HUES64 (cell line): ENCODE measurements around the gene ZNF581.

Source experiments
- H3K27ac ChIP-seq: 2 replicates; pipeline ENCODE4 v1.7.0; 2013; ENCODE audit warnings: low read depth, low read length, inconsistent platforms
- H3K27me3 ChIP-seq: 2 replicates; pipeline ENCODE4 v1.6.1; 2013; ENCODE audit warnings: mild to moderate bottlenecking, low read length; ENCODE audit not compliant: insufficient read depth
- H3K36me3 ChIP-seq: 2 replicates; pipeline ENCODE4 v1.6.1; 2013; ENCODE audit warnings: mild to moderate bottlenecking, low read length; ENCODE audit not compliant: insufficient read depth
- H3K4me1 ChIP-seq: 2 replicates; pipeline ENCODE4 v1.6.1; 2013; ENCODE audit warnings: mild to moderate bottlenecking, low read length, moderate library complexity; ENCODE audit not compliant: insufficient read depth
- H3K4me3 ChIP-seq: 2 replicates; pipeline ENCODE4 v1.5.1; 2013; ENCODE audit warnings: mild to moderate bottlenecking, low read length, moderate library complexity
- H3K9ac ChIP-seq: 2 replicates; pipeline ENCODE4 v1.6.1; 2013; ENCODE audit warnings: mild to moderate bottlenecking, low read depth, low read length
- H3K9me3 ChIP-seq: 2 replicates; pipeline ENCODE4 v1.6.1; 2013; ENCODE audit warnings: low read depth, low read length; ENCODE audit not compliant: insufficient read depth
- WGBS: fragments of 150-250, 120-280 bp; methylation state at CpG from one replicate; pipeline ENCODE4 v1.1.7; 2013; ENCODE audit warnings: missing lambda C conversion rate; 5-methylcytosine and 5-hydroxymethylcytosine counted together

Gene ZNF581

GRCh38 chr19:55611983-55612645, 31.3 kb upstream of the ZNF581 start:
- 97% methylated on average over 3 of the region's 3 CpGs for WGBS
- no peak overlapping the region for H3K27ac ChIP-seq
- no peaks in the 10 kb centered on the region for H3K9me3 ChIP-seq
- no peak overlapping the region for H3K4me3 ChIP-seq
- H3K27me3 ChIP-seq, result no peaks in the 10 kb centered on the region
- no peak overlapping the region for H3K9ac ChIP-seq
- no peaks in the 10 kb centered on the region for H3K4me1 ChIP-seq
- peaks cover 32% of the 10 kb centered on the region for H3K36me3 ChIP-seq

GRCh38 chr19:55613396-55613795, 30.1 kb upstream of the ZNF581 start:
- H3K9me3 ChIP-seq, result no peaks in the 10 kb centered on the region
- H3K9ac ChIP-seq, result no peak overlapping the region
- no peak overlapping the region for H3K27ac ChIP-seq
- H3K4me3 ChIP-seq, result no peak overlapping the region
- H3K27me3 ChIP-seq, result no peaks in the 10 kb centered on the region
- WGBS, result 95% methylated on average over 27 of the region's 27 CpGs
- H3K36me3 ChIP-seq, result peaks cover 30% of the 10 kb centered on the region
- no peaks in the 10 kb centered on the region for H3K4me1 ChIP-seq

GRCh38 chr19:55613930-55614710, 29.3 kb upstream of the ZNF581 start:
- H3K9ac ChIP-seq, result no peak overlapping the region
- no peak overlapping the region for H3K4me3 ChIP-seq
- H3K27me3 ChIP-seq, result no peaks in the 10 kb centered on the region
- H3K27ac ChIP-seq, result no peak overlapping the region
- no peaks in the 10 kb centered on the region for H3K4me1 ChIP-seq
- WGBS, result 96% methylated on average over 75 of the region's 75 CpGs
- no peaks in the 10 kb centered on the region for H3K9me3 ChIP-seq
- peaks cover 30% of the 10 kb centered on the region for H3K36me3 ChIP-seq

- Histone ChIP-seq H3K27ac (no peak overlapping the region), H3K4me1 (no peaks in the 10 kb centered on the region), H3K9me3 (no peaks in the 10 kb centered on the region), H3K9ac (no peak overlapping the region), H3K36me3 (peaks cover 23% of the 10 kb centered on the region), H3K4me3 (no peak overlapping the region), H3K27me3 (no peaks in the 10 kb centered on the region)
- 97% methylated on average over 96 of the region's 98 CpGs for WGBS
Measured at GRCh38 chr19:55614711-55615542, 28.5 kb upstream of the ZNF581 start.

GRCh38 chr19:55615543-55616394, 27.7 kb upstream of the ZNF581 start:
- Histone ChIP-seq H3K27me3 (no peaks in the 10 kb centered on the region), H3K36me3 (peaks cover 29% of the 10 kb centered on the region), H3K4me3 (no peak overlapping the region), H3K27ac (no peak overlapping the region), H3K9me3 (no peaks in the 10 kb centered on the region), H3K4me1 (no peaks in the 10 kb centered on the region), H3K9ac (no peak overlapping the region)
- WGBS, result 97% methylated on average over 88 of the region's 88 CpGs

- 97% methylated on average over 38 of the region's 38 CpGs for WGBS
- no peaks in the 10 kb centered on the region for H3K27me3 ChIP-seq
- no peak overlapping the region for H3K27ac ChIP-seq
- H3K4me3 ChIP-seq, result no peak overlapping the region
- no peak overlapping the region for H3K9ac ChIP-seq
- peaks cover 34% of the 10 kb centered on the region for H3K36me3 ChIP-seq
- H3K9me3 ChIP-seq, result no peaks in the 10 kb centered on the region
- H3K4me1 ChIP-seq, result no peaks in the 10 kb centered on the region
Measured at GRCh38 chr19:55616395-55616875, 27.0 kb upstream of the ZNF581 start.

GRCh38 chr19:55617426-55617825, 26.0 kb upstream of the ZNF581 start:
- H3K27me3 ChIP-seq, result no peaks in the 10 kb centered on the region
- WGBS, result 93% methylated on average over 8 of the region's 8 CpGs
- no peak overlapping the region for H3K4me3 ChIP-seq
- peaks cover 34% of the 10 kb centered on the region for H3K36me3 ChIP-seq
- H3K4me1 ChIP-seq, result no peaks in the 10 kb centered on the region
- no peak overlapping the region for H3K27ac ChIP-seq
- no peaks in the 10 kb centered on the region for H3K9me3 ChIP-seq
- H3K9ac ChIP-seq, result no peak overlapping the region

- Histone ChIP-seq H3K27me3 (no peaks in the 10 kb centered on the region), H3K9ac (no peak overlapping the region), H3K27ac (no peak overlapping the region), H3K9me3 (no peaks in the 10 kb centered on the region), H3K4me1 (no peaks in the 10 kb centered on the region), H3K36me3 (peaks cover 34% of the 10 kb centered on the region), H3K4me3 (no peak overlapping the region)
- WGBS, result 88% methylated on average over 5 of the region's 7 CpGs
Measured at GRCh38 chr19:55618426-55618825, 25.0 kb upstream of the ZNF581 start.

GRCh38 chr19:55619286-55619685, 24.2 kb upstream of the ZNF581 start:
- no peaks in the 10 kb centered on the region for H3K4me1 ChIP-seq
- H3K27me3 ChIP-seq, result no peaks in the 10 kb centered on the region
- 93% methylated on average over 3 of the region's 3 CpGs for WGBS
- H3K9me3 ChIP-seq, result no peaks in the 10 kb centered on the region
- H3K4me3 ChIP-seq, result no peak overlapping the region
- H3K36me3 ChIP-seq, result peaks cover 34% of the 10 kb centered on the region
- no peak overlapping the region for H3K27ac ChIP-seq
- H3K9ac ChIP-seq, result no peak overlapping the region

GRCh38 chr19:55620410-55621204, 22.8 kb upstream of the ZNF581 start:
- no peak overlapping the region for H3K27ac ChIP-seq

More at GRCh38 chr19:55620410-55621204, 22.8 kb upstream of the ZNF581 start:
- Histone ChIP-seq H3K36me3 (peaks cover 28% of the 10 kb centered on the region), H3K27me3 (no peaks in the 10 kb centered on the region), H3K9ac (no peak overlapping the region), H3K4me3 (no peak overlapping the region), H3K4me1 (no peaks in the 10 kb centered on the region), H3K9me3 (no peaks in the 10 kb centered on the region)
- WGBS, result 91% methylated on average over 12 of the region's 12 CpGs
